Nephron (organoid): ENCODE measurements around the gene C1QTNF5.

ENCODE experiments used
- H3K27ac Mint-ChIP-seq, 3 experiments: 2 replicates each; pipeline ENCODE4 v1.8.0; 2020; ENCODE audit warnings: mixed read lengths in 3 of 3, mild to moderate bottlenecking in 2 of 3, moderate library complexity in 1 of 3
- H3K27me3 Mint-ChIP-seq: 2 replicates; pipeline ENCODE4 v1.8.0; 2021; ENCODE audit warnings: low read depth, mild to moderate bottlenecking, moderate library complexity, mixed read lengths
- H3K36me3 Mint-ChIP-seq: 2 replicates; pipeline ENCODE4 v1.8.0; 2020; ENCODE audit warnings: low read depth, mixed read lengths
- H3K4me1 Mint-ChIP-seq: 2 replicates; pipeline ENCODE4 v1.8.0; 2020; ENCODE audit warnings: mixed read lengths
- H3K4me3 Mint-ChIP-seq, 3 experiments: 2 replicates each; pipeline ENCODE4 v1.8.0; 2020; ENCODE audit warnings: mild to moderate bottlenecking in 3 of 3, mixed read lengths in 3 of 3, moderate library complexity in 2 of 3
- H3K9me3 Mint-ChIP-seq: 2 replicates; pipeline ENCODE4 v1.8.0; 2020; ENCODE audit warnings: mixed read lengths
- TF ChIP-seq, protein P1 (sequence below), 3 experiments: fragments of 200-600 bp; sonication (generic); IDR thresholded peaks; one replicate each; pipeline ENCODE4 v1.5.0; 2021; ENCODE audit warnings: antibody characterized with exemption in 3 of 3; ENCODE audit not compliant: unreplicated experiment in 3 of 3

Gene C1QTNF5

DNA sequence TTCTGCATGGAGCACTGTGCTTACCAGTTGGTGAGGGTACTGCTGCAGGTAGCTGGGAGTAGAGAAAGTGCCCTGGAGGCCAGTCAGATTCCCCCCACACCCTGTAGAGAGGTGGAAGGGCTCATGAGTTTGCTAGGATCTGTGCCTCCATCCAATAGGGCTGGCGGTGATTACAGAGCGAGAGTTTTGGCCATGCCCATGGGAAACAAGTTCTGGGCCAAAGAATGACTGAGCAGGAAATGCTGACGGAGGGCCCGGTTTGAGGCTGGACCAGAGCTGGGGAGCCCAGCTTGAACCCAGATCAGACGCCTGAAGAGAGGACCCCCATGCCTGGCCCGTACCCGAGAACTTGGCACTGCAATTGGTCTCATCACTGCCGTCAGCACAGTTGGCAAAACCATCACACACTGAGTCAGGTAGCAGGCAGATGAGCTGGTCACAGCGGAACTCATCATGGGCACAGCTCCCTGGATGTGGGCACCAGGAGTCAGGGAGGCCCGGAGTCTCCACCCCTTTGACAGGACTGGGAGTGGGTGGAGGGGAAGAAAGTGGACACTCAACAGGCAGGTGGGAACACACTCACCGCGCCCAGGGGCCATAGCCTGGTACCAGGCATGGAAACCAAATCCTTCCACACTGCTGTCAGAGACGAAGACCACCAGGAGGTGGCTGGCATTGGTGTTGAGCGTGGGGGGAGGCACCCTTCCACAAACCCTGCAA, 3.8 kb upstream of the C1QTNF5 start:
- TF ChIP-seq, protein P1, sequence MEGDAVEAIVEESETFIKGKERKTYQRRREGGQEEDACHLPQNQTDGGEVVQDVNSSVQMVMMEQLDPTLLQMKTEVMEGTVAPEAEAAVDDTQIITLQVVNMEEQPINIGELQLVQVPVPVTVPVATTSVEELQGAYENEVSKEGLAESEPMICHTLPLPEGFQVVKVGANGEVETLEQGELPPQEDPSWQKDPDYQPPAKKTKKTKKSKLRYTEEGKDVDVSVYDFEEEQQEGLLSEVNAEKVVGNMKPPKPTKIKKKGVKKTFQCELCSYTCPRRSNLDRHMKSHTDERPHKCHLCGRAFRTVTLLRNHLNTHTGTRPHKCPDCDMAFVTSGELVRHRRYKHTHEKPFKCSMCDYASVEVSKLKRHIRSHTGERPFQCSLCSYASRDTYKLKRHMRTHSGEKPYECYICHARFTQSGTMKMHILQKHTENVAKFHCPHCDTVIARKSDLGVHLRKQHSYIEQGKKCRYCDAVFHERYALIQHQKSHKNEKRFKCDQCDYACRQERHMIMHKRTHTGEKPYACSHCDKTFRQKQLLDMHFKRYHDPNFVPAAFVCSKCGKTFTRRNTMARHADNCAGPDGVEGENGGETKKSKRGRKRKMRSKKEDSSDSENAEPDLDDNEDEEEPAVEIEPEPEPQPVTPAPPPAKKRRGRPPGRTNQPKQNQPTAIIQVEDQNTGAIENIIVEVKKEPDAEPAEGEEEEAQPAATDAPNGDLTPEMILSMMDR (IDR thresholded peaks at IDR 0.05; ENCODE audit: unreplicated experiment in 3 of 3): no peak
- Mint-ChIP-seq H3K27me3 (peaks cover 68% of the 10 kb centered on the region), H3K4me1 (peaks cover 21% of the 10 kb centered on the region), H3K36me3 (no peaks in the 10 kb centered on the region), H3K27ac (no peak overlapping the region), H3K9me3 (no peaks in the 10 kb centered on the region), H3K4me3 (no peak overlapping the region)

DNA sequence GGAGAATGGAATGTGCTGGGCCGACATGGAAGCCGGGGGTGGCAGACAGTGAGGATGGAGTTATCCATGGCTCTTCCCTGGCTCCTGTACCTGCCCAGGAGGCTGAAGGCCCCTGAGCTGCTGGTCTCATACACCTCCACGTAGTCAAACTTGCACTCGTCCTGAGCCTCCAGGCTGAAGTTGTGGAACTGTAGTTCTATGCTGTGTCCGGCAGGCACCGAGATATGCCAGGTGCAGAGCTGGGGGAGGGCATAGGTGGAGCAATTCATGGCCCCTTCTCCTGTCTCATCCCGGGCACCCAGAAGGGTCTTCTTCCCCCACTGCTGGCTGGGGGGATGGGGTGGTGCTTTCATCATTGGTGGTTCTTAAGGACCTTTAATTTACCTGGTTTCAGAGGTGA, 3.0 kb upstream of the C1QTNF5 start:
- peaks cover 28% of the 10 kb centered on the region for H3K4me1 Mint-ChIP-seq
- H3K9me3 Mint-ChIP-seq: no peaks in the 10 kb centered on the region

DNA sequence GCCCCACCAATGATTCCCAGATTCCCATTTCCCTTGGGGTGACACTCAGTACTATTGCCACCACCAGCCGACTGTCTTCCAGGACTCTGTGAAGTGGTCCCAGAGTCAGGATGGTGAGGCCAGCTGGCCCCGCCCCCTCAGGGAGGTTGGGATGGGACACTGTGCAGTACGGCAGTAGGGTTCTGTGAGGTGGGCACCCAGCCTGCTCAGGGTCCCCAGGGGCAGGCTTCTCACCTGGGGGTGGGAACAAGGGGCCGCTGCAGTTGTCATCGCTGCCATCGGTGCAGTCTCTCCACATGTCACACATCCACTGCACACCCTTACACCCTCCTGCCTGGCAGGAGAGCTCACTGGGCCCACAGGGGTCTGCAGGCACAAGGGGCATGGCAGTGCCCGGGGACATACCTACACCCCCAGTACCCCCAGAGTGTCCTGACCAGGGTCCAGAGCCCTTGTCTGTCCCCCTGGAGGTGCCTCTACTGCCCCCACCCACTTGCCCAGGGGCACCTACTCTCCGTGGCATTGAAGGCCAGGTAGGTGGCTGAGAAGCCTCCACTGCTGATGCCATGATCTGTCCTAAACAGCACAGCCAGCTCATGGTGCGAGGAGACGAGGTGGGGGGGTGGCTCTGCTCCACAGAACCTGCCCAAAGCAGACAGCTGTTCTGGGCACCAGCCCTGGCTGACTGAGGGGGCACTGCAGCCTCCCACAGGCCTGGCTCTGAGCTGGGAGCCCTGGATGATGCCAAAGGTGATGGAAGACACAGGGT, 1.9 kb upstream of the C1QTNF5 start:
- Mint-ChIP-seq H3K4me1 (peaks cover 31% of the 10 kb centered on the region), H3K27ac (no peak overlapping the region), H3K9me3 (no peaks in the 10 kb centered on the region), H3K4me3 (peak overlapping the region in 2 of 3 experiments; percentile 54 to 56), H3K27me3 (peaks cover 72% of the 10 kb centered on the region), H3K36me3 (no peaks in the 10 kb centered on the region)
- TF ChIP-seq, protein P1 (IDR thresholded peaks at IDR 0.05; ENCODE audit: unreplicated experiment in 3 of 3): no peak

More for the DNA sequence above, 3.0 kb upstream of the C1QTNF5 start:
- TF ChIP-seq, protein P1 (IDR thresholded peaks at IDR 0.05; ENCODE audit: unreplicated experiment in 3 of 3): no peak
- Mint-ChIP-seq H3K27ac (no peak overlapping the region), H3K4me3 (no peak overlapping the region), H3K27me3 (peaks cover 75% of the 10 kb centered on the region), H3K36me3 (no peaks in the 10 kb centered on the region)

DNA sequence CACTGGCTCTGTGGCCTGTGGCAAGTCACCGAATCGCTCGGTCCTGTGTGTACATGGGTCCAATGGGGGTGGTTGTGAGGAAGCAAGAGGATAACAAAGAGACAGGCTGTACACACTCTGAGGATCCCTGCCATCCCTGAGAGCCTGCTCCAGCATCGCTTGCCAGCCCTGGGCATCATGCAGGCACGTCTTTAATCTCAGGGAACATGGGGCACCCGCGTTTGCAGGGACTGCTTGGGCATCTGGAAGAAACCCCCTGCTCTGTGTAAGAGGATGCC, 1.3 kb upstream of the C1QTNF5 start:
- H3K27me3 Mint-ChIP-seq: peaks cover 66% of the 10 kb centered on the region
- no peaks in the 10 kb centered on the region for H3K9me3 Mint-ChIP-seq
- H3K27ac Mint-ChIP-seq: no peak overlapping the region
- no peaks in the 10 kb centered on the region for H3K36me3 Mint-ChIP-seq
- TF ChIP-seq, protein P1 (IDR thresholded peaks at IDR 0.05; ENCODE audit: unreplicated experiment in 3 of 3): no peak
- peaks cover 32% of the 10 kb centered on the region for H3K4me1 Mint-ChIP-seq
- H3K4me3 Mint-ChIP-seq: peak overlapping the region in 2 of 3 experiments; percentile 54 to 56

DNA sequence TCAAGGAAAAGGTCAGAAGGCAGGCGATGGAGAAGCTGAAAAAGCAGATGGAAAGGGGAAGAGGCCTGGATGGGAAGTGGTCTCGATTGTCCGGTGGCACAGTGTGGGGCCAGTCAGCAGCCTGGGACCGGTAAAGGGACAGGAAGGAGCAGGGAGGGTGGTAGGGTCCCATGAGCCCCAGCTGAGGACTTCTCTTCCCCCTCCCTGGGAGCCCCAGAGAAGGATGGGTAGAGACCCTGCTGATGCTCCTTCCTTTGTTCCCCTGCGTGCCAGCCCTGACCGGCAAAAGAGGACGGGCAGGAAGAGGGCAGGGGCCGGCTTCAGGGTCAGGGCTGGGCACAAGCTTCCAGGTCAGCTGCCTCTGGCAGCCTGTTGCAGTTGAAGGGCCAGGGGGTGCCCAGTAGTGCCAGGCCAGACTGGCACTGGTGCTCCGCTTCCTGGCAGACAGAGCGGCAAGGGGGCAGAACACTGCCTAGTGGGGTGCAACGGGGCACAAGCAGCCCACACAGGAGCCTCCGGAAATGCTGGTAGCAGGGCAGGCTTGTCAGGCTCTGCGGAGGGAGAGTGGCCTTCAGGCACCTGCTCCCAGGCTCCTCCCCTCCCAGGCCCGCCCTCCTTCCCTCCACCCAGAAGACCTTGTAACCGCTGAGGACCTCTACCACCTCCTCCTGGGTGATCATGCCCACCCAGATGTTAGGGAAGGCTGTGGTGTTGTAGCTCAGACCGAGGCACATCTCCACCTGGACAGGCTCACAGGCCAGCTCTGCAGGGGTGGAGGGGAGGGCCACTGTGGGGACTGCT, 739 bp upstream of the C1QTNF5 start:
- H3K9me3 Mint-ChIP-seq: no peaks in the 10 kb centered on the region
- H3K4me1 Mint-ChIP-seq: peaks cover 37% of the 10 kb centered on the region

More for the DNA sequence above, 739 bp upstream of the C1QTNF5 start:
- TF ChIP-seq, protein P1 (IDR thresholded peaks at IDR 0.05; ENCODE audit: unreplicated experiment in 3 of 3): no peak
- peak overlapping the region; percentile 56 to 73 (median 66) for H3K4me3 Mint-ChIP-seq
- H3K36me3 Mint-ChIP-seq: no peaks in the 10 kb centered on the region
- H3K27me3 Mint-ChIP-seq: peaks cover 61% of the 10 kb centered on the region
- peak overlapping the region in 1 of 3 experiments; percentile 80 for H3K27ac Mint-ChIP-seq
